AG04449 (cell line): ENCODE measurements around the gene DNAH17.

Source experiments
- CTCF ChIA-PET: fragments of 350-600 bp; formaldehyde crosslinking; extraction: SDS; loops from one replicate; lab custom pipeline; 2021; ENCODE audit warnings: antibody characterized with exemption; lab: Yijun Ruan, JAX
- POLR2A ChIA-PET: fragments of 400-600, 350-600 bp; formaldehyde crosslinking; extraction: SDS; loops from one replicate; lab custom pipeline; 2020; ENCODE audit warnings: antibody characterized with exemption, inconsistent platforms; lab: Yijun Ruan, JAX
- DNase-seq: peaks from one replicate; pipeline ENCODE4 v3.0.0-alpha.2; 2010; ENCODE audit warnings: low read depth, low spot score
- H3K4me3 ChIP-seq: 2 replicates; pipeline ENCODE4 v1.5.1; 2011; ENCODE audit warnings: low read depth, mild to moderate bottlenecking, control low read depth, low read length
- TF ChIP-seq, protein P1 (sequence below): IDR thresholded peaks from one replicate; pipeline ENCODE4 v1.5.1; 2011; ENCODE audit warnings: mild to moderate bottlenecking, moderate library complexity, low read length, control low read depth, inconsistent platforms; ENCODE audit not compliant: insufficient read depth; ENCODE audit errors: missing control alignments

The DNAH17 gene

GRCh38 chr17:78595135-78595810 lies 18.1 kb upstream of the DNAH17 start:
- CTCF ChIA-PET: interaction anchor here (1.0 to 1.7 kb wide), 2 partner anchors 11 to 22 kb away, joined by 3 to 6 read pairs; no protein-coding TSS in a partner anchor
- H3K4me3 ChIP-seq: no peak overlapping the region
- no peak for DNase-seq
- TF ChIP-seq, protein P1, sequence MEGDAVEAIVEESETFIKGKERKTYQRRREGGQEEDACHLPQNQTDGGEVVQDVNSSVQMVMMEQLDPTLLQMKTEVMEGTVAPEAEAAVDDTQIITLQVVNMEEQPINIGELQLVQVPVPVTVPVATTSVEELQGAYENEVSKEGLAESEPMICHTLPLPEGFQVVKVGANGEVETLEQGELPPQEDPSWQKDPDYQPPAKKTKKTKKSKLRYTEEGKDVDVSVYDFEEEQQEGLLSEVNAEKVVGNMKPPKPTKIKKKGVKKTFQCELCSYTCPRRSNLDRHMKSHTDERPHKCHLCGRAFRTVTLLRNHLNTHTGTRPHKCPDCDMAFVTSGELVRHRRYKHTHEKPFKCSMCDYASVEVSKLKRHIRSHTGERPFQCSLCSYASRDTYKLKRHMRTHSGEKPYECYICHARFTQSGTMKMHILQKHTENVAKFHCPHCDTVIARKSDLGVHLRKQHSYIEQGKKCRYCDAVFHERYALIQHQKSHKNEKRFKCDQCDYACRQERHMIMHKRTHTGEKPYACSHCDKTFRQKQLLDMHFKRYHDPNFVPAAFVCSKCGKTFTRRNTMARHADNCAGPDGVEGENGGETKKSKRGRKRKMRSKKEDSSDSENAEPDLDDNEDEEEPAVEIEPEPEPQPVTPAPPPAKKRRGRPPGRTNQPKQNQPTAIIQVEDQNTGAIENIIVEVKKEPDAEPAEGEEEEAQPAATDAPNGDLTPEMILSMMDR: no peak
- POLR2A ChIA-PET: no interaction called here

DNA sequence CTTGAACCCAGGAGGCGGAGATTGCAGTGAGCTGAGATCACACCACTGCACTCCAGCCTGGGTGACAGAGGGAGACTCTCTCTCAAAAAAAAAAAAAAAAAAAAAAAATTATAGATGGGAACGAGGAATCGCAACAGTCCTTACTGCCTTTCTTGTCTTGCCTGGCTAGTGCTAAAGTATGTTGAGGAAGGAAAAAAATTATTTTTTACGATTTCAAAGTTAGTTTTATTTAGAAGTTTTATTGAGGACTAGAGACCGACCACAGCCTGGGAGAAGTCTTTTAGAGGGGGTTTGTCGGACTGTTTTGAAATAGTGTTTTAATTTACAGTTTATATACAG lies 15.8 kb upstream of the DNAH17 start:
- H3K4me3 ChIP-seq: no peak overlapping the region
- ChIA-PET CTCF (no interaction called here), POLR2A (interaction anchor here (0.8 to 1.2 kb wide), 4 partner anchors 35 to 229 kb away, joined by 3 read pairs; no protein-coding TSS in a partner anchor)
- no peak for DNase-seq
- TF ChIP-seq, protein P1: no peak

DNA sequence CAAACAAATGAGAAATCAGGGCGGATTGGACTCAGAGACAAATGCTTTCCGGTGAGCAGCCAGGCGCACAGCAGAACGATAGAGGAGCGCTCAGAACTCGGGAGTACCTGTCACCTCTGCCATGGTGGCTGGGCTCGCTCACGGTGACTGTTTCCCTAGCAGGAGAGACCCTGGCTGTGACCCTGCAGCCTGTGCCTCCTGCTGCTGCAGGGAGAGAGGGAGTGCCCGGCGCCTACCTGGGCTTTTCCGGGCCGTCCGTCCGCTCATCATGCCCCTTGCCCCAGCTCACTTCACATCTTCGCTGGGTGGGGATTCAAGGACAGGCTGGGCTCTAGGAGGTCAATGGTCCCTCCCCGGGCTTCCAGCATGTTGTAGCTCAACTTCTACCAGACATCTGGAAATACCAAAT lies 14.1 kb upstream of the DNAH17 start:
- TF ChIP-seq, protein P1: no peak
- no peak for DNase-seq
- CTCF ChIA-PET: interaction anchor here (1.2 to 1.4 kb wide), 2 partner anchors 9 to 118 kb away, joined by 4 to 5 read pairs; no protein-coding TSS in a partner anchor
- H3K4me3 ChIP-seq: no peak overlapping the region
- POLR2A ChIA-PET: interaction anchor here (0.6 kb wide), 1 partner anchor 30 kb away, joined by 3 read pairs; no protein-coding TSS in a partner anchor

DNA sequence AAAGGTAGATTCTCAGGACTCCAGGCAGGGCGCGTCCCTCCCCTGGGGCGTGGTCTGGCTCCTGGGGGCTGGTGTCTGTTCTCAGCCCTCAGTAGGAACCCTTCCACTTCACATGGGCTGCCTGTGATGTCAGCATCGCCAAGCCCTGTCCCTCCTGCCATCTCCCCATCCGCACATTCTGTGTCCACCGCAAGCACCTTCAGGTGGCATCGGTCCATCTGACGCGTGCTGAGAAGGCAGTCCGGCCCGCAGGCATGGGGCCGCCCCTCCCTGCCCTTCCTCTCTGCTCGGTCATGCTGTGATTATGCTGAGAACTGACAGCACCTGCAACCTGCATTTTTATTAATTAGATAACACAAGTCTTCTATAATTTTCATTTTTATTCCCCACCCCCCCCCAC lies 12.7 kb upstream of the DNAH17 start:
- H3K4me3 ChIP-seq: no peak overlapping the region
- CTCF ChIA-PET: no interaction called here
- TF ChIP-seq, protein P1: no peak
- POLR2A ChIA-PET: no interaction called here
- no peak for DNase-seq

GRCh38 chr17:78589031-78589675 lies 12.0 kb upstream of the DNAH17 start:
- DNase-seq: no peak
- POLR2A ChIA-PET: no interaction called here
- CTCF ChIA-PET: no interaction called here
- H3K4me3 ChIP-seq: no peak overlapping the region
- TF ChIP-seq, protein P1: no peak

DNA sequence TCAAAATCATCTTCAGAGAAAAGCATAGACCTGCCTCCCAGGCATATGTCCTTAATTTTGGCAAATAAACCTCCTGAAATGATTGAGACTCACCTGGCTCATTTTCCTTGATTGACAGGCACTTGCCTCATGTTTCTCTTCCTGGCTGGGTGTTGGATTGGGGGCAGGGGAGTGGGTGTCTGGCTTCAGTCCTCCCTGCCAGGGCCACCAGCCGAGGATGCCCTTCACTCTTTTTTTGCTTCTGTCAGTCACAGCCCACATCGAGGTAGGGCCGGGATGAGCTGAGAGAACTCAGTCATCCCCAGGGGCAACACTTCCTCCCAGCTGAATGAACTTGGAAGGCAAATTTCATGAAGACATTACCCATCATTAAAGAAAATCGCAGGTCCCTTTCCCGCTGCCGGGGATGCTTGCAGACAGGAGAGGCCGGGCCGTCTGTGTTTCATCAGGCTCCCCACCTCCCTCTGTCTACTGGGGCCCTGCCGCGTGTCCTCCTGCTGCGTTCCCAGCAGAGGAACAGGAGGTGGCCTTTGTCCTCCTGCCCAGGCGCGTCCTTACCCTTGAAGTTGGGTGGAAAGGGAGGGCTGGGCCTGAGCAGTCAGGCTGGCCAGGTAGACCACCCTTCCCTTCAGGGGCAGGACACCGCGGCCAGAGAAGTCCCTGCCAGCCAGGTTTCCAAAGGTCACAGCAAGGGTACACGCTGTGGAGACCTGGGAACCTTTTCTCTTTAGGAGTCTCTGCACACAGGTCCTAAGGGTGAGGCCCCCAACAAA lies 11.2 kb upstream of the DNAH17 start:
- no peak for DNase-seq
- ChIA-PET CTCF (no interaction called here), POLR2A (no interaction called here)
- TF ChIP-seq, protein P1: no peak
- H3K4me3 ChIP-seq: no peak overlapping the region
